Kasumi-1 (cell line): ENCODE data around the gene TM2D1.
"Not testable (repeated sequence)": the region's sequence is repeated elsewhere in the genome, so short reads cannot be mapped to it uniquely, and the experiment has no call there.

Experiments
- DNase-seq, 2 experiments: peaks; one replicate each; lab custom pipeline; 2025; lab: John Stamatoyannopoulos, UW

Gene TM2D1

DNA sequence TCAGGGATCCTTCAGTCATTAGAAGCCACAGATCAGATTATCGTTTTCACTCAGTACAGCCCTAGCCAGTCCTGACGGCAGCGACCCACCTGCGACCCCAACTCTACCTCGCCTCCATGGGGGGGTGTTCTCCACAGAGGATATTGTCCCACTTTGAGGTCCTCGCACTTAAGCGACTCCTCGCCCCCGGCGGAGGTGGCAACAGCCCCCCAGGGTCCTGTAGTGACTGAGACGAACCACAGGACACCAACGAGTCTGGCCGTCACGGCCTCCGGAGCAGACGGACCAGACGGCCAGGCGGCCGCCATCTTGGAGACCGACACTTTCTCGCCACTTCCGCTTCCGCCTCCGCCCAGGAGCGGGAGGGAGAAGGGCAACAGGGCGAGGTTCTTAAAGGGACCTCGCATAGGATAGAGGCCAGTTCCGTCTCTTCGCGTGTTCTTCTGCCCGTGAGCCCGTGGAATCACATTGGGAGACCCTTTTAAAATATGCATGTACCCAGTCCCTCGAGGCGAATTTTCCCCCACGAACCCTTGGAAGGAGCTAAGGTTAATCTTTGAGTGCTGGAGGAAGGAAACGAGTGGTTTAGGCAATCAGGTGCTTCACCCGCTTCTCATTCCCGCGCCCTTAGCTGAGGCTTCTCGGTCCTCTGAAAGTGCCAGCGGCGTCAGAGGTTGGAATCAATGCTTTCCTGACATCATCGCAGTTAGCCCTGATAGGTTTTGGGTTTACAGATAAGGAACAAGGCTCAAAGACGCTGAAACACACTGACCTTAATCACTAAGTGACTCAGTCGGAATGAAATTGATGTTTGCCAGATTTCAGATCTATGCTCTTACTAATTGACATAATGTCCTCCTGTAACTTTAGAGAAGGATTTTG lies at the start of gene TM2D1:
TSS of gene TM2D1 (minus strand) at position 329 of the 882 bp plus-strand sequence. CDS start at position 308, 21 bp downstream.
- peak; percentile 83 to 90 for DNase-seq

DNA sequence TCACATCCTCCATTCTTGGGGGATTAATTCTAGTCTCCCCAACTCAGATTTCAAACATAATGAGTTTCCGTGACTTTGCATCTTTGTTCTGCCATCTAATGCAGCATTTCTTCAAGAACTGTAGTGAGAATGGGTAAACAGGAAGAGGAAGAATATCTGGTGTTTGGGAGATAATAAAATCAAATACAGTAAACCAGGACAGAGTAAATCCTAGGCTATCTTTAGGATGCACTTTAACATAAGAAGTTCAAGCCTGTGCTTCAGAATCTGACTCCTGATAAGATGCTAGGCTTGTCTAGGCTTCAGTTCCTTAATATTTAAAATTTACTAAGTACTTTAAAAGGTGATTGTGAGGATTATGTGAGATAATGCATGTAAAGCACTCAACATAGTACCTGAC lies 45.2 kb upstream of the TM2D1 start:
- DNase-seq: no peak

GRCh38 chr1:61757950-61758349 lies 33.0 kb upstream of the TM2D1 start:
- DNase-seq: no peak

- no peak for DNase-seq
These were observed 31.8 kb upstream of the TM2D1 start for GRCh38 chr1:61756773-61757172.

GRCh38 chr1:61754545-61754944 lies 29.6 kb upstream of the TM2D1 start:
- DNase-seq: no peak

DNA sequence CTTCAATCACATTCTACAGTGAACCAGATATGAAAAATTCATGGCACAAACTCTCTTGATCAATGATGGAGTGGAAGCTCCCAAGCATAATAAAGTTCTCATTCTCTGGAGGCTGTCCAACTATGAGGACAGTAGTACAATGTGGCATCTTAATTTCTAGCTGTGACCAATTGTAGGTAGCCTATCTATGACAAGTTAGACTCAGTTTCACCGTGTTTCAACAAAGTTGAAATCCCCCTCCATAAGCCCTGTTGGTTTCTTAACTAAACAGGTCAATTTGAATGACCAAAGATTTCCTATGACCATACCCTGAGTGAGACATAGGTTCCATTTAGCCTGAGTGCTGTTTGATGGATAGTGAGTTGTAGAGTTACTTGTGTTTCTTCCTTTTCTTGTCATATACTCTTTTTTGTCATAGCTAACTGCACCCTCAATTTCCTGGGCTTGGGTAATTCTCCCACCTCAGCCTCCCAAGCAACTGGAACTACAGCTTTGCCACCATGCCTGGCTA lies 29.1 kb upstream of the TM2D1 start:
- no peak for DNase-seq

GRCh38 chr1:61752921-61753389 lies 28.0 kb upstream of the TM2D1 start:
- no peak for DNase-seq

DNA sequence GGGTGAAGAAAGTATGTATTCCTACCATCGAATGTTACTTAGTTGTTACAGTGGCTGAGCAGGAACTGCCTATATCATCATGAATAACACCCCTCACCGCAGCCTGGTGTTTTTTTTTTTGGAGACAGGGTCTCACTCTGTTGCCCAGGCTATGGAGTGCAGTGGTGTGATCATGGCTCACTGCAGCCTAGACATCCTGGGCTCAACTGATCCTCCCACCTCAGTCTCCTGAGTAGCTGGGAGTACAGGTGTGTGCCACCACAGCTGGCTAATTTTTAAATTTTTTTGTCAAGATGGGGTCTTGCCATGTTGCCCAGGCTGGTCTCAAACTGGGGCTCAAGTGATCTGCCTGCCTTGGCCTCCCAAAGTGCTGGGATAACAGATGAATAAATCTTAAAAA lies 24.6 kb upstream of the TM2D1 start:
- no peak for DNase-seq

DNA sequence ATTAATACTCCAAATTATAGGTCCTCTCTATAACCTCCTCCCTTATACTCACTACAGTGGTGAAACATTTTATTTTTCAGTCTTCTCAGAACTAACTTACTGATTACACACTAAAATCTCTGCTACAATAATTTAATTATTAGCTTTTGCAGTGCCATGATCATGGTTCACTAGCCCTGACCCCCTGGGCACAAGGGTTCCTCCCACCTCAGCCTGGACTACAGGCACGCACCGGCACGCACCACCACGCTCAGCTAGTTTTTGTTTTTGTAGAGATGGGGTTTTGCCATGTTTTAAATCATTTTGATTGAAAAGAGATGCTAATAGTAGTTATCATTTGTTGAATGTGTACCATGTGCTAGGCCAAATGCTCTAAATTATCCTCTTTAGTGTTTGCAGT lies 23.6 kb upstream of the TM2D1 start:
- DNase-seq: no peak

- DNase-seq: no peak
These were observed 21.9 kb upstream of the TM2D1 start for GRCh38 chr1:61746813-61747212.

DNA sequence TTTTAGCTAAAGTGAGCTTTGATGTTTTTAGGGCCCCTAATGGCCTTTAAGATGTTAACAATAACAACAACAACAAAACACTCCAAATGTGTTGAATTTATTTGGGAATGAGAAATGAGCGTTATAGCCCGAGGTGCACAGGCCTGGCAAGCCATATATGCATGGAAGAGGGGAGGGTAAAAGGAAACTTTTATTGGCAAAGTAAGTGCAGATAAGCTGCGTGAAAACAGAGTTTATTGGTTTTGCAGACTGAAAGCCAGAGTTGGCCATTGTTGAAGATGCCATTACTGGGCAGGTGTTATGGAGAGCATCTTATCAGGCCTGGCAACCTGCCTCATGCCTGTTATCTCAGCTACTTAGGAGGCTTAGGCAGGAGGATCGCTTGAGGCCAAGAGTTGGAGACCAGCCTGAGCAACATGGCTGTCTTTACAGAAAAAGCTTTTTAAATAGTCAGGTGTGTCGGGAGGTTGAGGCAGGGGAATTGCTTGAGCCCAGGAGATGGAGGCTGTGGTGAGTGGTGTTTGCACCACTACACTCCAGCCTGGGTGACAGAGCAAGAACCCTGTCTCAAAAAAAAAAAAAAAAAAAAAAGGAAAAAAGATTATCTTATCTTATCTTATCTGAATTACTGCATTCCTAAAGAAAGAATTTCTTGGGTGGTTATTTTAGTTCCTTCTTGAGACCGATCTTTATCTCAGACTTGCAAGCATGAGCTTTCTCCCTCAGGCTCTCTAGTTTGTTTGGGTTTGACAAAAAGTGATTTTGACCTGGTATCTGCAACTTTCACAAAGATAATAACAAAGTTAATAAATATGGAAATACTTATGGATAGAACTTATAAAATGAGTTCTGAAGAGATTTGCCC lies 19.0 kb upstream of the TM2D1 start:
- no peak for DNase-seq

DNA sequence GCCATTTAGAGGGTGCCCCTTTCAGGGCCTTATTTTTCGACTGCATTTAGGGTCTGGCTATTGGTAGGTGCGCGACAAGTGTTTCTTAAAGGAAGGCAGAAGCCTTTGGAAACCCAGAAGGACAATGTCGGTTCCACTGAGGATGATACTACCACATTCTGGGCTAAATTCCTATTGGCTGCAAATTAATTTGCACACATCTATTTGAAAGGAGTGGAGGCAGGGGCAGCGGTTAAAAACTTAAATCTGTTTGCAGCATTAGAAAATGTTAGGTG lies 18.4 kb upstream of the TM2D1 start:
- no peak for DNase-seq

GRCh38 chr1:61742620-61743430 lies 17.9 kb upstream of the TM2D1 start:
- no peak for DNase-seq

GRCh38 chr1:61741711-61742619 lies 17.0 kb upstream of the TM2D1 start, which contains the start of gene PATJ:
Gene PATJ, plus strand, starts transcription at chr1:61742480. Its CDS starts 20,413 bp downstream, at chr1:61762893.
- DNase-seq: no peak

DNA sequence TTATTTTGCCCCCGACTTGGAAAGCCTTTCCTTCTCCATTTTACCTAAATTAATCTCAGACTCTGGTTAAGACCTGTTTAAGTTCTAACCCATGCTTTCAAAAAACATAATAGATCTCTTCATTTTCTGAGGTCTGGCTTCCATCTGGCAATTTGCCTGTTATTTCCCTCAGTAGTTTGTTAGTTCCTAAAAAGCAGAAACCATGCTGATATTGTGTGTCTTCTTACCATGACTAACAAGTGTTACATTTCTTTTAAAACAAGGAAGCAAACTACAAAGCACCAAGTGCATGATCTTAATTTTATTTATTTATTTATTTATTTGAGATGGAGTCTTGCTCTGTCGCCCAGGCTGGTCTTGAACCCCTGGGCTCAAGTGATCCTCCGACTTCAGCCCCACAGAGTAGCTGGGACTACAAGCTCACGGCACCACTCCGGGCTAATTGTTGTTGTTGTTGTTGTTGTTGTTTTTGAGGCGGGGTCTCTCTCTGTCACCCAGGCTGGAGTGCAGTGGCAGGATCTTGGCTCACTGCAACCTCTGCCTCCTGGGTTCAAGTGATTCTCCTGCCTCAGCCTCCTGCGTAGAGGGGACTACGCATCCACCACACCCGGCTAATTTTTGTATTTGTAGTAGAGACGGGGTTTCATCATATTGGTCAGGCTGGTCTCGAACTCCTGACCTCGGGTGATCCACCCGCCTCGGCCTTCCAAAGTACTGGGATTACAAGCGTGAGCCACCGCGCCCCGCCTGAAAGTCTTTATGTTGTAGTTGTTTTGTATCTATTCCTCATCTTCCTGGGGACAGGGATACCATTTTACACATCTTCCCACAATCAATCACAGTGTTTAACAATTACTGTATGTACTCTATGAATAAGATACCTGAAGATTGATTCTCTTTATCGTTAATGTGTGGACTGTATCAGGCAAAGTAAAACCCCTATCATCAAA lies 16.1 kb upstream of the TM2D1 start:
- DNase-seq: no peak

- DNase-seq: no peak
These were observed 7.8 kb upstream of the TM2D1 start for GRCh38 chr1:61732726-61733125.

DNA sequence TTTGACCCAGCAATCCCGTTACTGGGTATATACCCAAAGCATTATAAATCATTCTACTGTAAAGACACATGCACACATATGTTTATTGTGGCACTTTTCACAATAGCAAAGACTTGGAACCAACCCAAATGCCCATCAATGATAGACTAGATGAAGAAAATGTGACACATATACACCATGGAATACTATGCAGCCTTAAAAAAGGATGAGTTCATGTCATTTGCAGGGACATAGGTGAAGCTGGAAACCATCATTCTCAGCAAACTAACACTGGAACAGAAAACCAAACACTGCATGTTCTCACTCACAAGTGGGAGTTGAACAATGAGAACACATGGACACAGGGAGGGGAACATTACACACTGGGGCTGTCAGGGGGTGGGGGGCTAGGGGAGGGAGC lies 5.7 kb upstream of the TM2D1 start:
- not testable (repeated sequence) for DNase-seq

DNA sequence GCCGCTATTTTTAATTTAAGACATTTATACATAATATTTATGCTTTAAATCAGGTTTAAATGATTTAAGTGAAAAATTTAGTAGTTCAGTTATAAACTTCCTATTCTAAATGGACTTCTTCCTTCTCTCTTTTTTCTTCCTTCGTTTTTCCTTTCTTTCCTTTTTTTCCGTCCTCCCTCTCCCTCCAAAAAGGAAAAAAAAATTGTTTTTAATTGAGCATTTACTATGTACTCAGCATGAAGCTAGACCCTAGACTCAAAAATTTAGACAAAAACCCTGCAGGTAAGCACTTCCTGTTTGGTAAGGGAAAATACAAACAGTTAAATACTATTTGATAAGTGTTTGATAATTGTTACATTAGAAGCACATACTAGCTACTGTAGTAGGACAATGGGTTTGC lies 2.6 kb upstream of the TM2D1 start:
- no peak for DNase-seq

DNA sequence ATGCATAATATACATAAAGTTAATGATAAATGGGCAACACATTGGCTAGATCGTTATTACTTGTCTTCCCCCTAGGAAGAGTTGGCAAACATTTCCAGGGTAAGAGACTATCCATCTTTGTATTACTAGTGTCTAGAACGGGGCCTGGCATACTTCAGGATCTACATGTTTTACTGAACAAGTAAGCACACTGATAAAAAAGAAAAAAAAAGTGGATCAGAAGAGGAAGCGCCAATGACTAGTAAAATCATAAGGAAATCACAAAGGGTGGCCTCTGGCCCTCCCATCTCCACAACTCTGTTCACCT lies 482 bp downstream of the TM2D1 start:
- DNase-seq: peak in 1 of 2 experiments; percentile 22
